ENCODE measurements around the gene SPTLC2. TPM values are rescaled to one million over a fixed set of nuclear protein-coding genes. Genes with fewer than 3 reads are reported as not detected.

SPTLC2 gene
- total and polyA plus RNA-seq, 2 of the 13 experiments (the other 11 are each of a cell fraction or from before 2014, with no cell fraction given), result 17.4 to 17.5 TPM

DNA sequence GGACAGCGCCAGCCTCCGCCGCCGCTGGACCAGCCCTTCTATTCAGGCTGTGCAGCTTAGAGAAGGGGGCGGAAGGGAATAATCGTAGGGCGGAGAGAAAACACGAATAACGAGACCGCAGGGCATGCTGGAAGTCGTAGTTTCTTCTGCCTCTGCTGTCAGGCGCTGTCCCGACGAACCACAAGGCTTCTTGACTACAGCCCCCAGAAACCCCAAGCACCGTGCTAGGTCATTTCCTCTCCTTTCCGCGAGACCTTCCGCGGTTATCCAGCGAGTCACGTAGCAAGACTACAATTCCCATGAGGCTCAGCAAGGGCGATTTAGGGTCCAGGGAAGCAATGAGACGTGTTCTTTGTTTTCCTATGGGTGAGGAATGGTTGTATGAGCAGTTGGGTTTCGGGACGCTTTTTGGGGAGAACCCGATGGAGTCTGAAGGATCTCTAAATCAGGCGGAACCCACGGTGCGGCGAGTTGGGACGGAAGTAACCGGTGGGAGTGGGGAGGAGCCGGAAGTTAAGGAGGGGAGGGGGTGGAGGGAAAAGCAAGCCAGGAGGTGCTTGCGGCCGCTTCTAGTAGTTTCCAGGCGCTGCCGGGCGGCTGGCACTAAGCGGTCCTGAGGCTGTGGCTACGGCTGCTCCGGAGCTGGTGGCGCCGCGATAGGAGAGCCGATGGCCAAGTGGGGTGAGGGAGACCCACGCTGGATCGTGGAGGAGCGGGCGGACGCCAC, 158.8 kb downstream of the SPTLC2 start, which contains the start of the genes AHSA1 and VIPAS39 (continued):
- TF ChIP-seq CREBL2 (CRISPR knock-in tag; IDR thresholded peaks at IDR 0.05; ENCODE audit: borderline replicate concordance) (0 out of 2 replicates have a peak, but pooled peaks have one; percentile 30), IRF2 (CRISPR knock-in tag; IDR thresholded peaks at IDR 0.05) (peak; percentile 5), ERF (CRISPR knock-in tag; IDR thresholded peaks at IDR 0.05) (peak; percentile 15; the same call in 1 of the 2 replicates), GABPA (IDR thresholded peaks at IDR 0.05; ENCODE audit: low read depth, low read length) (peak; percentile 73), GABPA (CRISPR knock-in tag; IDR thresholded peaks at IDR 0.05; ENCODE audit: low read depth) (peak; percentile 96), DNMT1 (CRISPR knock-in tag; IDR thresholded peaks at IDR 0.05) (0 out of 2 replicates have a peak, but pooled peaks have one; percentile 36), HIVEP1 (CRISPR knock-in tag; IDR thresholded peaks at IDR 0.05) (peak; percentile 9; the same call in 1 of the 2 replicates), MEIS2 (CRISPR knock-in tag; IDR thresholded peaks at IDR 0.05) (peak; percentile 65; the same call in 1 of the 2 replicates), HCFC1 (IDR thresholded peaks at IDR 0.05; ENCODE audit: low read depth, low read length) (peak; percentile 98), POGZ (CRISPR knock-in tag; IDR thresholded peaks at IDR 0.05) (peak; percentile 47; the same call in 1 of the 2 replicates), ZNF709 (CRISPR knock-in tag; IDR thresholded peaks at IDR 0.05) (peak; percentile 44; the same call in 1 of the 2 replicates), ZNF550 (CRISPR knock-in tag; IDR thresholded peaks at IDR 0.05; ENCODE audit: borderline replicate concordance) (no peak), CTCF (CRISPR knock-in tag; IDR thresholded peaks at IDR 0.05) (peak; percentile 28; the same call in 1 of the 2 replicates), ZNF547 (CRISPR knock-in tag; IDR thresholded peaks at IDR 0.05) (peak; percentile 61), HDAC1 (CRISPR knock-in tag; IDR thresholded peaks at IDR 0.05) (peak; percentile 54), RELA (CRISPR knock-in tag; IDR thresholded peaks at IDR 0.05) (0 out of 2 replicates have a peak, but pooled peaks have one; percentile 27), HBP1 (CRISPR knock-in tag; IDR thresholded peaks at IDR 0.05; ENCODE audit: low read depth) (peak; percentile 36; the same call in 1 of the 2 replicates), ZNF350 (CRISPR knock-in tag; IDR thresholded peaks at IDR 0.05; ENCODE audit: borderline replicate concordance, low read depth) (peak; percentile 73; the same call in 1 of the 2 replicates), FOXK1 (CRISPR knock-in tag; IDR thresholded peaks at IDR 0.05; ENCODE audit: borderline replicate concordance, low read depth) (peak; percentile 74; the same call in 1 of the 2 replicates), ZNF225 (CRISPR knock-in tag; IDR thresholded peaks at IDR 0.05) (peak; percentile 58; the same call in 1 of the 2 replicates), ZBTB21 (CRISPR knock-in tag; IDR thresholded peaks at IDR 0.05) (no peak)
- TF ChIP-seq, protein P1, sequence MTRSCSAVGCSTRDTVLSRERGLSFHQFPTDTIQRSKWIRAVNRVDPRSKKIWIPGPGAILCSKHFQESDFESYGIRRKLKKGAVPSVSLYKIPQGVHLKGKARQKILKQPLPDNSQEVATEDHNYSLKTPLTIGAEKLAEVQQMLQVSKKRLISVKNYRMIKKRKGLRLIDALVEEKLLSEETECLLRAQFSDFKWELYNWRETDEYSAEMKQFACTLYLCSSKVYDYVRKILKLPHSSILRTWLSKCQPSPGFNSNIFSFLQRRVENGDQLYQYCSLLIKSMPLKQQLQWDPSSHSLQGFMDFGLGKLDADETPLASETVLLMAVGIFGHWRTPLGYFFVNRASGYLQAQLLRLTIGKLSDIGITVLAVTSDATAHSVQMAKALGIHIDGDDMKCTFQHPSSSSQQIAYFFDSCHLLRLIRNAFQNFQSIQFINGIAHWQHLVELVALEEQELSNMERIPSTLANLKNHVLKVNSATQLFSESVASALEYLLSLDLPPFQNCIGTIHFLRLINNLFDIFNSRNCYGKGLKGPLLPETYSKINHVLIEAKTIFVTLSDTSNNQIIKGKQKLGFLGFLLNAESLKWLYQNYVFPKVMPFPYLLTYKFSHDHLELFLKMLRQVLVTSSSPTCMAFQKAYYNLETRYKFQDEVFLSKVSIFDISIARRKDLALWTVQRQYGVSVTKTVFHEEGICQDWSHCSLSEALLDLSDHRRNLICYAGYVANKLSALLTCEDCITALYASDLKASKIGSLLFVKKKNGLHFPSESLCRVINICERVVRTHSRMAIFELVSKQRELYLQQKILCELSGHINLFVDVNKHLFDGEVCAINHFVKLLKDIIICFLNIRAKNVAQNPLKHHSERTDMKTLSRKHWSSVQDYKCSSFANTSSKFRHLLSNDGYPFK (CRISPR knock-in tag; IDR thresholded peaks at IDR 0.05; ENCODE audit: borderline replicate concordance), result peak; percentile 87; the same call in 1 of the 2 replicates
- TF ChIP-seq, protein P2, sequence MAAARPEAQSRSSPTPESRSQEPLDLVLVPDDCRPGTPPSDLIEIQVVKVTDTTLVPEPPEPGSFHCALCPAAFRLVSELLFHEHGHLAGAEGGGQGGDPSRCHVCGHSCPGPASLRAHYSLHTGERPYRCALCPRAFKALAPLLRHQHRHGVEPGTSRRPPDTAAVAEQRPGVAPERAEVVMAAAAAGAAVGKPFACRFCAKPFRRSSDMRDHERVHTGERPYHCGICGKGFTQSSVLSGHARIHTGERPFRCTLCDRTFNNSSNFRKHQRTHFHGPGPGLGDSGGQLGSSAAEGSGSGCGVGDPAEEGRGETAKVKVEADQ (CRISPR knock-in tag; IDR thresholded peaks at IDR 0.05; ENCODE audit: borderline replicate concordance), result peak; percentile 86
